HUDEP-2 (cell line): ENCODE measurements around the gene TEX30.
"Not testable (repeated sequence)": the region's sequence is repeated elsewhere in the genome, so short reads cannot be mapped to it uniquely, and the experiment has no call there.

Experiments
- DNase-seq, 76 experiments: peaks; one replicate each; lab custom pipeline; 2025; ENCODE audit not compliant: unreplicated experiment in 76 of 76; lab: John Stamatoyannopoulos, UW

Gene TEX30

GRCh38 chr13:102780656-102781055 is 7.1 kb upstream of the TEX30 start:
- DNase-seq, result not testable (repeated sequence)

GRCh38 chr13:102779436-102780159 is 6.0 kb upstream of the TEX30 start:
- peak in 5 of 76 experiments; percentile 1 to 19 (median 2) for DNase-seq

- no peak for DNase-seq
These were observed 4.2 kb upstream of the TEX30 start for GRCh38 chr13:102777736-102778135.

GRCh38 chr13:102776271-102776670 is 2.7 kb upstream of the TEX30 start:
- DNase-seq, result no peak

- no peak for DNase-seq
These were observed 1.3 kb upstream of the TEX30 start for GRCh38 chr13:102774591-102775520.

GRCh38 chr13:102774214-102774568 is 605 bp upstream of the TEX30 start:
- peak in 2 of 76 experiments; percentile 19 to 32 for DNase-seq

GRCh38 chr13:102772042-102772425 is 1.6 kb downstream of the TEX30 start:
- no peak for DNase-seq

- no peak for DNase-seq
These were observed 2.1 kb downstream of the TEX30 start for GRCh38 chr13:102771298-102772041.

- no peak for DNase-seq
These were observed 3.2 kb downstream of the TEX30 start for GRCh38 chr13:102770435-102770834.

GRCh38 chr13:102769679-102770078 is 3.9 kb downstream of the TEX30 start:
- DNase-seq, result no peak

- no peak for DNase-seq
These were observed 4.7 kb downstream of the TEX30 start for GRCh38 chr13:102768909-102769308.

GRCh38 chr13:102763741-102764140 is 9.8 kb downstream of the TEX30 start:
- DNase-seq, result no peak

GRCh38 chr13:102761071-102761470 is 12.5 kb downstream of the TEX30 start:
- no peak for DNase-seq

GRCh38 chr13:102758842-102759241 is 14.7 kb downstream of the TEX30 start:
- no peak for DNase-seq

GRCh38 chr13:102757006-102757405 is 16.6 kb downstream of the TEX30 start:
- no peak for DNase-seq

GRCh38 chr13:102751886-102752285 is 21.7 kb downstream of the TEX30 start:
- DNase-seq, result peak in 35 of 76 experiments; percentile 2 to 51 (median 15)

GRCh38 chr13:102742506-102742905 is 31.1 kb downstream of the TEX30 start:
- DNase-seq, result no peak

GRCh38 chr13:102742101-102742500 is 31.5 kb downstream of the TEX30 start:
- no peak for DNase-seq

- DNase-seq, result peak in 1 of 76 experiments; percentile 5
These were observed 43.9 kb downstream of the TEX30 start for GRCh38 chr13:102729560-102730270.

- DNase-seq, result peak in 19 of 76 experiments; percentile 2 to 41 (median 16)
These were observed 47.2 kb downstream of the TEX30 start for GRCh38 chr13:102726430-102726829.
